ENCODE measurements around the gene CALML3.

The CALML3 gene

GRCh38 chr10:5506751-5507648 lies 17.8 kb upstream of the CALML3 start:
- no peak for DNase-seq (ENCODE audit: low read depth)

- no peak for DNase-seq (ENCODE audit: low read depth)
Observed at GRCh38 chr10:5507649-5508131, 17.1 kb upstream of the CALML3 start.

GRCh38 chr10:5508161-5508604 lies 16.6 kb upstream of the CALML3 start:
- DNase-seq (ENCODE audit: low read depth): no peak

GRCh38 chr10:5508786-5509185 lies 16.0 kb upstream of the CALML3 start:
- no peak for DNase-seq (ENCODE audit: low read depth)

- DNase-seq (ENCODE audit: low read depth): no peak
Observed at GRCh38 chr10:5509236-5509635, 15.5 kb upstream of the CALML3 start.

DNA sequence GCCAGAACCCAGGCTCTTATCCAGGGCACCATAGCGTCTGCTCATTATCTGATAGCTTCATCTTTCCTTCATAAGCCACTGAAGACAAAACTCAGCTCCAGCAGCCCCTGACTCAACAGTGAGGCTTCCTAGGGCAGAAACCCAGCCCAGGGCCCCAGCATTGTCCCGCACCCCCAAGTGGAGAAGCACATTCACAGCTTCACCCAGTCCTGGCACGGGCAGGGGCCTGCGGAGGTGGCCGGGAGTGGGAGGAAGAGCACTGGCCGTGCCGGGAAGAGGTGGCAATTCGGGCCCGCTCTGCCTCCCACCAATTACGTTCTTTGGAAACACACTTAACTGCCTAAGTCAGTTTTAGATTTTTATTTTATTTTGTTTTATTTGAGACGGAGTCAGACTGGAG lies 15.1 kb upstream of the CALML3 start:
- no peak for DNase-seq (ENCODE audit: low read depth)

DNA sequence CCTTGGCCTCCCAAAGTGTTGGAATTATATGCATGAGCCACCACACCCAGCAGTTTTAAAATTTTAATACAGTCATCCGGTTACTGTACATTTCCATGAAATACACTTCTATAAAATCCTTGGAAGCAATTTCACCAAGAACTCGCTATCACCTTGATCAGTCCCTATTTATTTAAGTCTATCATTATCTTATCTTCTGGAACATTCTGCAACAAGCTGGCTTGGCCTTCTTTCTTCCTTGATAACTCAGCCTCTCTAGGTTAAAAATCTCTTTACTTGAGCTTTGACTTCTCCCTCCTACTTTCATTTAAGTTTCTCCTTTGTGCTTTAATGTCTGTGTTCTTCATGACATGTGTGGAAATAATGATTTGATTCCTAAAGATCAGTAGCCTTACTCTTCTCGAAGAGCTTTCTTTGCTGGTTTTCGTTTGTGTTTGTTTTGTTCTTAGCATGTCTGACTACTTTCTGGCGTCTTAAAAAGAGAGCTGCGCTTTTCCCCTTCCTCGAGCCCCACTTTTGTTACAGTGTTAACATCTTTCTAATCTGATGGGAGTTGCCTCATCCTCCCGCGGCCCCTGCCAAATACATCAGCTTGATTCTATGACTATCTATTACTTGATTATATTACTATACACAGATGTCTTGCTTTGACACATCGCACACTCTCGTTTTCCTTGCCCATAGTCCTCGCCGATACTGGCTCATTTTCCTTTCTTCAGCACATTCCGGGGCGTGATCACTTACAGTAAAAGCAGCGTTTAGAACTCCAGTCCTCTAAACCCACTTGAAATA lies 14.3 kb upstream of the CALML3 start:
- DNase-seq (ENCODE audit: low read depth): no peak

- no peak for DNase-seq (ENCODE audit: low read depth)
Observed at GRCh38 chr10:5511231-5511884, 13.4 kb upstream of the CALML3 start.

GRCh38 chr10:5511885-5512280 lies 12.9 kb upstream of the CALML3 start:
- DNase-seq (ENCODE audit: low read depth): no peak

DNA sequence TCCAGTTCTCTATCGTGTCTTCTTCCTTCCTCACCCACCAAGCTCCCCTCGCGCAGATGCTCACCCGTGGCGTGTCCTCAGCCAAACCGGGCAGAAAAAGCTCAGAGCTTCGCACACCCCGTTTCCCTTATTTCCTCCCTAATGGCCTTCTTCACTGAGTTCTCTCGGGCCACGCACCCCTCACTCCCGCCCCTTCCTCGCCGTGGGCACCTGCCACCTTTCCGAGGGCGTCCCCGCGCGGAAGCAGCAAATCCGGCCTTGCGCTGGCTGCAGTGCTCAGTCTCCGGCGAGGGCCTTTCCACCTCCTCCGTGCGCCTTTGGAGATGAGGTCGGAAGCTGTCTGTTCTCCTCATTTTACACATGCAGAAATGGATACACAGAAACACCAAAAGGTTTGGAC lies 12.4 kb upstream of the CALML3 start:
- no peak for DNase-seq (ENCODE audit: low read depth)

DNA sequence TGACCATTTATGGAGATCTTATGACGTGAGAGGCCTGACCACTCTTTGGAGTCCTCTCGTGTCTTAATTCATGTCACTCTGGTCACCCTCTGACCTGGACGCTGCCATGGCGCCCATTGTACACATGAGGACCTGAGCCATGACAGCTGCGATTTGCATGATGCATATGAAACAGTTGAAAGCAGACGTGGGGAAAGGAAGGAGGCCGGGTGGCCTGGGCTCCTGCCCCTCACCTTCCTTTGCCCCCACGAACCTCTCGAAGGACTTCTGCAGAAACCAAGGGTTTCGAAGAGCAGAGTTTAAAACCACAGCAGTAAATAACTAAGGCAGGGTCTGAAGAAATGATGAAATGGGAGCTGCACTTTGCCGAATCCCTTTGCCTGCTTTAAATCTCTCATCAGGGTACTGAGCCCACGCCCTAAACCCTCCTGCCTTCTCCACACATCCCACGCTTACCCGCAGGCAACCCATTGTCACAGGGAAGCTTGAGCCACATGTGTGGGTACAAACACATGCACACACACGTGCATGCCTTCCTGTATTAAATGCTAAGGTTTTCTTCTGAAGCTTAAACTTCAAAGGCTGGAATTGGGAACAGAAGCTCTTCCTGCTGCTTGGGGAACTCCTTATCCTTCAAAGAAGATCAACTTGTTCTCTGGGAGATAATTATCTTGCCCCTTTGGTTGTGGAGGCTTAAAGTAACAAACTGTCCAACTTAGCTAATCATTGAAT lies 11.7 kb upstream of the CALML3 start:
- no peak for DNase-seq (ENCODE audit: low read depth)

DNA sequence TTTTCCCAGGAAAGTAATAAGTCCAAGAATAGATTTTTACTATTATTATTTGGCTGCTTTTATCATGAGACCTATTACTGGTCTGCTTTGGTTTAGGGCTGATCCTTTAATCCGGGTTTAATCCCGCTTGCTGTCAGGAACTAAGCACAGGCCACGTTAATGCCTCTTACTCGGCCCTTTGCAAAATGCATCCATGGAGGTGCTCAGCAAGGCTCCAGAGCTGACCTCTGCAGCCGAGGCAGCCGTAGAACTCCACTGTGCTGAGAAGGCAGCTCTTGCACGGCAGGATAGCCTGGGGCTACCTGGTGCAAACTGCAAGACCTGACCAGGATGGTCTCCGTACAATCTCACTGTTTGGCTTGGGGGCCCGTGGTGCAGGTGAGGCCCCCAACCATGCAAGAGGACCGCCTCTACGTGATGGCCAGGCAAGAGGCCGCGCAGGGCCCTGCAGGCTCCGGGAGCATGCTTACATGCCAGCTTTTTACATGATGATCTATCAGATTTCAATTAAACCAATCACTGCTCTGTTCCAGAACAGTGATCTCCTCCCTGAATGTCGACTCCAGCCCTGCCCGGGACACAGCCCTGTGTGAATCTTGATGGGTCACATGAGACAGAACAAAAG lies 10.4 kb upstream of the CALML3 start:
- no peak for DNase-seq (ENCODE audit: low read depth)

DNA sequence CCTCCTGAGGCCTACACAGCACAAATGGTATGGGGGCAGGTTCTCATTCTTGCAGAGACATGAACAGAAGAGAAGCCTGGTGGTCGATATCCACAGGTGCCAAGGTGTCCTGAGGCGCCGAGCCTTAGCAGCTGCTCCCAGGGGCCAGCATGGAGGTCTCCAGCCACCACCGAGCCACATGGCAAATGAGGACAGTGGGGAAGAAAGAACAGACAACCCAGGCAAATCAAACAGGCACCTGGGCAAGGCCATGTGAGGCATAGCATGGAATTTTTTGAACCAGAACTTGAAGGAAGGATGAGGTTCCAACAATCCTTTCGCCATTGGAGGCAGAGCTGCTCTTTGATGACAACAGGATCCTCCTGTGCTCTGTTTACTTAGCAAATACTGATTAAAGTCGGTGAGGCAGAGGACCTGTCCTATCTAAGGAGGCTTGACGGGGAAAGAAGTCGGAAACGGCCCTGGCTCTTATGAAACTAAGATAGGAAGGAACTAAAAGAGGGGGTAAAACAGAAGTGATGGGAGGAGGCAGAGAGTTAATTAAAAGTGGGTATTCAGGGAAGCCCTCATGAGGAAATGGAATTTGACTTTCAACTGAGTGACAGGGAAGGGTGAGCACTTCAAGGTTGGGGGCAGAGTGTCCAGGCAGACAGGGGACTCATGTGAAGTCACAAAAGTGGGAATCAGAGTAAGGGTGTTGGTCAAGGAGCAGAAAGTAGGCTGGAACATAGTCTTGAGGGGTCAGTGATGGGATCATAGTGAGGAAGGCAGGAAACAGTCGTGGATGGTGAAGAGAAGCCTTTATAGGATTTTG lies 8.6 kb upstream of the CALML3 start:
- DNase-seq (ENCODE audit: low read depth): no peak

- no peak for DNase-seq (ENCODE audit: low read depth)
Observed at GRCh38 chr10:5517546-5517945, 7.2 kb upstream of the CALML3 start.

DNA sequence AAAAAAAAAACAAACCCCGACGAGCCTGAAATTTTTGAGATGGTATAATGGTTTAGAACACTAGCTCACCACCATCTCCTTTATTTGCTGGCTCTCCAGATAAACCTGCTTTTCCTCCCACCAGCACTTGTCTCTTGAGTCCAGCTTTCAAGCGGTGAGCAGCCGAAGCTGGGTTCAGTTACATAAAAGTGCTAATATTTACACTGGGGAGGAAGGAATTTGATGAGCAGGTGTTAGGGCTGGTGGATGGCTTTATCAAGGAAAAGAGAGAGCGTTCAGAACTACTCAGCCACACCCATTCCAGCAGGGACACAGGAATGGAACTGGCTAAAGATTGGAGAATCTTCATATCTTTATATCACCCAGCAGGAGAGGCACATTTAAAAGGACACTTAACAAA lies 6.6 kb upstream of the CALML3 start:
- no peak for DNase-seq (ENCODE audit: low read depth)

- DNase-seq (ENCODE audit: low read depth): no peak
Observed at GRCh38 chr10:5519054-5519453, 5.7 kb upstream of the CALML3 start.

DNA sequence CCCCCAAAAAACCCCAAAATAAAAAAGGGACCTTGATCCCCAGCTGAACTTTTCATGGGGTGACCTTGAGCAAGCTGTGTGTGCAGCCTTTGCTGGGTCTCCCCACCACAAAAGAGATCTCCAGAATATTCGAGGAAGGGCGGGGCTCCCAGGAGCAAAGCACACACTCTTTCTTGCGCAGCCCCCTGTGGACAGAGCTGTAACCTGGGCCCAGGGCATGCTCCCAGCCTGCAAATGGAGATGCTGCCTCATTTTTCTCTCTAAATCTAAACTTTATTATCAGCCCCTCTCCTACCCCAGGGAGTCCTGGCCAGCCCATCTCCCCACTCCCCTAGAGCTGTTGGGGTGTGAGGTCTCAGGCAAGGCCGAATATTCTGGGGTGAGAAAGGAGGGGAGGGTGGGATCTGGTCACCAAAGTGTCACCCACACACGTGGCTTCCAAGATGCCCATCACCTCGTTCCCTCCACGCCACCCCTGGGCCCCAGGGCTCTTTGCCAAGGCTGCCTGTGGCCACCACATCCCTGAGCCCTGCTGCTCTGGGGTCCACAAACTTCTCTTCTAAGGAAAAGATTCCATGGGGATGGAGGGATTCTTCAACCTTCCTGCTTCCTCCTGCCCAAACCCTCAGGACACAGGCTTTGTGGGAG lies 1.7 kb upstream of the CALML3 start:
- no peak for DNase-seq (ENCODE audit: low read depth)

DNA sequence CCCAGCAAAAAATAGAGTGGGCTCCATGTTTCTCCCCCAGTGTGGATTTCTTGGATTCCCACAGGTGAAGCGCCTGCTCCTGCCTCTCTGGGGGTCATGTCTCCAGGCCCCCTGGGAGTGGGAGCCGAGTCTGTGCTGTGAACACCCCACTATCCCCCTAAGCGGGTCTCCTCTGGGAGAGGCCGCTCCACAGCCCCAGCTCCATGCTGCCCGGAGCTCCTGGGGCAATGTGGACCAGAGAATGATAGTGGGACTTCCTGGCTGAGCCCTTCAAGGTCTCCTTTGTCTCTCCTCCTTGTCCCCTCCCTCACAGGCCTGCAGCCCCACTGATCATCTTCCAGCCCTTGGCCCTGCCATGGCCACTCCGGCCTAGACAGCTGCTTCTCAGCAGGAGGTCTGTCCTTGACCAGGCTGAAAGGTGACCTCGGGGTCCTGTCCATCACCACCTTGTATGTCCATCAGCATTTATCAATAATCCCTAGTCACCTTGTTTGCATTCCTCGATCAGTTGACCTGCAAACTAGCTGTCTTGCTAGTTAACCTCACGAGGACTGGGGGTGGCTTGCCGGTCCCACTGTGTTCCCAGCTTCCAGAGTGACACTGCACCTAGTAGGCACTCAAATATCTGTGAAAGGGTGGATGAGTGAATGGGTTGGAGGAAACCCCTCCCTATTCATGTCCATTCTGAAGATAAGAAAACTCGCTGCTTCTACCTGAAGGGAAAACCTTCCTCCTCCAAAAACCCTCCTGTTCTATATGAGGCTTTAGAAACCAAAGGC lies 776 bp upstream of the CALML3 start:
- no peak for DNase-seq (ENCODE audit: low read depth)
